GM12891 (cell line): ENCODE results near the gene ZNF441.
A peak's percentile ranks its signal among the peaks of the same experiment; 100 is the strongest.
"Not testable (repeated sequence)": the region's sequence is repeated elsewhere in the genome, so short reads cannot be mapped to it uniquely, and the experiment has no call there.

Experiments used
- DNase-seq: peaks from one replicate; pipeline ENCODE4 v3.0.0; 2011; ENCODE audit warnings: low spot score; ENCODE audit not compliant: insufficient read length
- FAIRE-seq: peaks from 2 replicates; lab custom pipeline; 2011; peaks lifted over from hg19 to GRCh38; lab: Jason Lieb, UNC
- PAX5 ChIP-seq: IDR thresholded peaks from 2 replicates; pipeline ENCODE4 v1.6.1; 2011; ENCODE audit warnings: low read length, moderate library complexity, mild to moderate bottlenecking; ENCODE audit not compliant: insufficient read depth, severe bottlenecking
- POLR2A ChIP-seq: IDR thresholded peaks from 2 replicates; pipeline ENCODE4 v1.6.1; 2011; ENCODE audit warnings: low read depth, low read length, control low read depth
- POLR2AphosphoS5 ChIP-seq: IDR thresholded peaks from 2 replicates; pipeline ENCODE4 v1.6.1; 2011; ENCODE audit warnings: low read depth, low read length, control low read depth
- POU2F2 ChIP-seq: IDR thresholded peaks from 2 replicates; pipeline ENCODE4 v1.6.1; 2011; ENCODE audit warnings: low read depth, mild to moderate bottlenecking, control low read depth, low read length, moderate library complexity
- SPI1 ChIP-seq: IDR thresholded peaks from 2 replicates; pipeline ENCODE4 v1.6.1; 2011; ENCODE audit warnings: low read depth, low read length, control low read depth
- TAF1 ChIP-seq: IDR thresholded peaks from 2 replicates; pipeline ENCODE4 v1.6.1; 2011; ENCODE audit warnings: low read depth, low read length, control low read depth

Gene ZNF441

DNA sequence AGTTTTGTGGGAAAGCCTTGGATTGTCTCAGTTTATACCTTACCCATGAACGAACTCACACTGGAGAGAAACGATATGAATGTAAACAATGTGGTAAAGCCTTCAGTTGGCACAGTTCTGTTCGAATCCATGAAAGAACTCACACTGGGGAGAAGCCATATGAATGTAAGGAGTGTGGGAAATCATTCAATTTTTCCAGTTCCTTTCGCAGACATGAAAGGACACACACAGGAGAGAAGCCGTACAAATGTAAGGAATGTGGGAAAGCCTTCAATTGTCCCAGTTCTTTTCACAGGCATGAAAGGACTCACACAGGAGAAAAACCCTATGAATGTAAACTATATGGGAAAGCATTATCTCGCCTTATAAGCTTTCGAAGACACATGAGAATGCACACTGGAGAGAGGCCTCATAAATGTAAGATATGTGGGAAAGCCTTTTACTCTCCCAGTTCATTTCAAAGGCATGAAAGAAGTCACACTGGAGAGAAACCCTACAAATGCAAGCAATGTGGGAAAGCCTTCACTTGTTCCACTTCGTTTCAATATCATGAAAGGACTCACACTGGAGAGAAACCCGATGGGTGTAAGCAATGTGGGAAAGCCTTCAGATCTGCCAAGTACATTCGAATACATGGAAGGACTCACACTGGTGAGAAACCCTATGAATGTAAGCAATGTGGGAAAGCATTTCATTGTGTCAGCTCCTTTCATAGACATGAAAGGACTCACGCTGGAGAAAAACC is 39.7 kb downstream of the ZNF441 start:
- FAIRE-seq: no peak
- TF ChIP-seq POLR2A (no peak), TAF1 (no peak), SPI1 (no peak), POLR2AphosphoS5 (no peak), POU2F2 (no peak), PAX5 (no peak)
- no peak for DNase-seq

- no peak for FAIRE-seq
- no peak for DNase-seq
- TF ChIP-seq POLR2A (no peak), POLR2AphosphoS5 (no peak)
These were observed 40.2 kb downstream of the ZNF441 start for GRCh38 chr19:11807099-11807380.

DNA sequence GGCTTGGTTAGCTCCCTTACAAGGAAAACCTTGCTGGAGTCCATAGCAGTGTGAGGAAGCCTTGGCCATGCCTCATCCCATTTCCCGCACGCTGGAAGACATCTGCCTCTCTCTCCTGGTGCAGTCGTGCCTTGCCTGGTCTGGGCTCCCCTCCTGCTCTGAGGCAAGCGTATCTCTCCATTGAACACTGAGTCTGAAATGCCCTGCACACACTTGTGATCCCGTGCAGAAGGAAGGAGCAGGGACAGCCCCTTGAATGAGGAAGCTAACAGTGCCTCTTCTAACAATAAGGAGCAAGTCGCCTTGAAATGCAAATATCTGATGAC is 46.9 kb downstream of the ZNF441 start:
- FAIRE-seq (no peak), DNase-seq (no peak)
- TF ChIP-seq SPI1 (no peak), POLR2A (no peak), POLR2AphosphoS5 (no peak), PAX5 (no peak), TAF1 (no peak), POU2F2 (no peak)

DNA sequence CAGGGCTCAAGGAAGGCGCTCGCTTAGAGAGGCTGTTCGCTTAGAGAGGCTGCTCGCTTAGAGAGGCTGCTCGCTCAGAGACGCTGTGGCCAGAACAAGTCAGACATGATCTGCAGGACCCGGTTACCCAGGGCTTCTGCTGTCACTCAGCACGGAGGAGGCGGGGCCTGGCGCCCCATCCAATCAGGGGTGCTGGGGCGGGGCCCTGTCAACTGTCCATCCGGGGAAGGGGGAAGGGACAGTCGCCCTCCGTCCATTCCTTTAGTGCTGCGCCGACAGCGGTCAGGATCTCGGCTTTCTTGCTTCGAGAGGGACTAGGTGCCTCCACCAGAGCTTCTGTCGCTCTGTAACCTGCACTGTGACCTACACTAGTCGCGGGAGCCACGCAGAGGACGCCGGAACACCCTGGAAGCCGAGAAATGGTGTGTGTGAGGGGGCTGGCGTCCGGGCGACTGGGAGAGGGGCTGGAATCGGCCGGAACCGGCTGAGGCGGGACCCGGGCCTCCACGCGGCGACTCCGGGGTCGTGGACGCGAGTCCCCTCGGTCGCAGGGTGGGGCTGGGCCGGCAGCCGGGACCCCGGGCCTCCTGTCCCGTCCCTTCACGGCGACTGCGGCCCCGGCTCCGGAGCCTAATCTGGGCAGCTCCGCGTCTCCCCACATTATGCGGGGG is 47.4 kb downstream of the ZNF441 start, which contains the start of gene ZNF440:
ZNF440 (plus strand) TSS at position 245 of the 671 bp plus-strand sequence; CDS start at position 420, 175 bp downstream.
- peak; percentile 90 for DNase-seq
- peak; percentile 95 for FAIRE-seq
- peak; percentile 87 for TF ChIP-seq POLR2AphosphoS5
- TF ChIP-seq POLR2A: peak; percentile 85
- TF ChIP-seq POU2F2: 0 out of 2 replicates have a peak, but pooled peaks have one; percentile 13
- no peak for TF ChIP-seq SPI1
- TF ChIP-seq TAF1: peak; percentile 76; the same call in 1 of the 2 replicates

GRCh38 chr19:11814700-11815035 is 47.9 kb downstream of the ZNF441 start:
- TF ChIP-seq POU2F2: no peak
- TF ChIP-seq PAX5: no peak
- TF ChIP-seq POLR2AphosphoS5: no peak
- TF ChIP-seq POLR2A: no peak
- no peak for TF ChIP-seq SPI1
- no peak for TF ChIP-seq TAF1
- FAIRE-seq (no peak), DNase-seq (no peak)

GRCh38 chr19:11821474-11822109 is 54.8 kb downstream of the ZNF441 start:
- TF ChIP-seq TAF1 (no peak), SPI1 (no peak), POLR2A (no peak), PAX5 (no peak)
- DNase-seq: no peak
- no peak for FAIRE-seq

- FAIRE-seq, DNase-seq: not testable (repeated sequence)
These were observed 62.4 kb downstream of the ZNF441 start for GRCh38 chr19:11828957-11829876.

GRCh38 chr19:11832253-11832912 is 65.6 kb downstream of the ZNF441 start:
- FAIRE-seq: no peak
- DNase-seq: no peak
- no peak for TF ChIP-seq POU2F2
- TF ChIP-seq TAF1: no peak
- TF ChIP-seq POLR2A: no peak
- TF ChIP-seq PAX5: no peak
- TF ChIP-seq SPI1: no peak
- TF ChIP-seq POLR2AphosphoS5: no peak

- TF ChIP-seq PAX5 (no peak), POLR2AphosphoS5 (no peak), TAF1 (no peak), POU2F2 (no peak), SPI1 (no peak), POLR2A (no peak)
- no peak for FAIRE-seq
- no peak for DNase-seq
These were observed 66.7 kb downstream of the ZNF441 start for GRCh38 chr19:11833541-11833940.
